SK-N-SH treated with all-trans-retinoic acid at 6 μM for 48 hours (cell line): Measurements from ENCODE around the gene HHATL.

ENCODE experiments used
- ATAC-seq: fragments of 200-7000 bp; cut with Tn5 transposase; 3 replicates; pipeline ENCODE4 v1.9.1; 2020; ENCODE audit warnings: mild to moderate bottlenecking, moderate library complexity
- ARNTL ChIP-seq: fragments of 450-650 bp; formaldehyde crosslinking; IDR thresholded peaks from 2 replicates; pipeline ENCODE4 v1.5.0; 2020; ENCODE audit warnings: low read depth, mild to moderate bottlenecking, moderate library complexity, borderline replicate concordance
- CREB5 ChIP-seq: fragments of 250-450 bp; sonication (Bioruptor Pico); IDR thresholded peaks from 2 replicates; pipeline ENCODE4 v1.5.1; 2020; ENCODE audit warnings: low read depth, mild to moderate bottlenecking, moderate library complexity
- CSDC2 ChIP-seq: fragments of 250-450 bp; sonication (Bioruptor Pico); IDR thresholded peaks from 2 replicates; pipeline ENCODE4 v1.5.0; 2020; ENCODE audit warnings: mild to moderate bottlenecking, moderate library complexity
- CSRNP3 ChIP-seq: fragments of 250-450 bp; sonication (Bioruptor Pico); IDR thresholded peaks from 2 replicates; pipeline ENCODE4 v1.5.1; 2021; ENCODE audit warnings: mild to moderate bottlenecking, moderate library complexity
- ESRRG ChIP-seq: fragments of 250-450 bp; sonication (Bioruptor Pico); IDR thresholded peaks from 2 replicates; pipeline ENCODE4 v1.6.1; 2021; ENCODE audit warnings: mild to moderate bottlenecking
- GLIS3 ChIP-seq: fragments of 250-450 bp; sonication (Bioruptor Pico); IDR thresholded peaks from 2 replicates; pipeline ENCODE4 v1.5.0; 2020; ENCODE audit warnings: mild to moderate bottlenecking, moderate library complexity
- OSR1 ChIP-seq: fragments of 250-450 bp; sonication (Bioruptor Pico); IDR thresholded peaks from 2 replicates; pipeline ENCODE4 v1.8.0; 2022; ENCODE audit warnings: moderate library complexity, mild to moderate bottlenecking, inconsistent platforms
- PATZ1 ChIP-seq: fragments of 250-450 bp; sonication (Bioruptor Pico); IDR thresholded peaks from 2 replicates; pipeline ENCODE4 v1.8.0; 2020; ENCODE audit warnings: mild to moderate bottlenecking, moderate library complexity, borderline replicate concordance
- POU6F1 ChIP-seq: fragments of 250-450 bp; sonication (Bioruptor Pico); IDR thresholded peaks from 2 replicates; pipeline ENCODE4 v1.8.0; 2021; ENCODE audit warnings: low read depth, mild to moderate bottlenecking, moderate library complexity, borderline replicate concordance
- PPARA ChIP-seq: fragments of 250-450 bp; sonication (Bioruptor Pico); IDR thresholded peaks from 2 replicates; pipeline ENCODE4 v1.5.0; 2020; ENCODE audit warnings: mild to moderate bottlenecking, borderline replicate concordance
- RARB ChIP-seq: fragments of 250-450 bp; sonication (Bioruptor Pico); IDR thresholded peaks from 2 replicates; pipeline ENCODE4 v1.8.0; 2021; ENCODE audit warnings: mild to moderate bottlenecking, moderate library complexity
- SNAI2 ChIP-seq: fragments of 250-450 bp; sonication (Bioruptor Pico); IDR thresholded peaks from 2 replicates; pipeline ENCODE4 v1.5.0; 2020; ENCODE audit warnings: mild to moderate bottlenecking, moderate library complexity
- TCF4 ChIP-seq: fragments of 250-450 bp; sonication (Bioruptor Pico); IDR thresholded peaks from 2 replicates; pipeline ENCODE4 v1.8.0; 2021; ENCODE audit warnings: mild to moderate bottlenecking, moderate library complexity, borderline replicate concordance
- TOX ChIP-seq: fragments of 250-450 bp; sonication (Bioruptor Pico); IDR thresholded peaks from 2 replicates; pipeline ENCODE4 v1.8.0; 2021; ENCODE audit warnings: mild to moderate bottlenecking, moderate library complexity, borderline replicate concordance
- ZC3H10 ChIP-seq: fragments of 250-450 bp; sonication (Bioruptor Pico); IDR thresholded peaks from 2 replicates; pipeline ENCODE4 v1.5.1; 2021; ENCODE audit warnings: mild to moderate bottlenecking, moderate library complexity
- ZFP3 ChIP-seq: fragments of 250-450 bp; sonication (Bioruptor Pico); IDR thresholded peaks from 2 replicates; pipeline ENCODE4 v1.5.0; 2020; ENCODE audit warnings: mild to moderate bottlenecking, moderate library complexity
- ZFP30 ChIP-seq: fragments of 450-650 bp; formaldehyde crosslinking; IDR thresholded peaks from 2 replicates; pipeline ENCODE4 v1.5.0; 2022; ENCODE audit warnings: mild to moderate bottlenecking, moderate library complexity
- ZNF565 ChIP-seq: fragments of 450-650 bp; formaldehyde crosslinking; conservative IDR thresholded peaks from 2 replicates; pipeline ENCODE4 v1.5.0; 2020; ENCODE audit warnings: low read depth, mild to moderate bottlenecking, moderate library complexity
- ZNF70 ChIP-seq: fragments of 450-650 bp; formaldehyde crosslinking; IDR thresholded peaks from 2 replicates; pipeline ENCODE4 v1.5.0; 2020; ENCODE audit warnings: mild to moderate bottlenecking, moderate library complexity
- ZNF8 ChIP-seq: fragments of 450-650 bp; formaldehyde crosslinking; IDR thresholded peaks from 2 replicates; pipeline ENCODE4 v1.5.0; 2020; ENCODE audit warnings: mild to moderate bottlenecking, moderate library complexity

The HHATL gene

GRCh38 chr3:42701371-42702065, 1.1 kb downstream of the HHATL start:
- TF ChIP-seq GLIS3 (CRISPR knock-in tag) (no peak), TOX (no peak), PPARA (CRISPR knock-in tag) (no peak), ZFP3 (CRISPR knock-in tag) (no peak), POU6F1 (CRISPR knock-in tag) (no peak), CREB5 (no peak), OSR1 (no peak), ZNF565 (no peak), RARB (CRISPR knock-in tag) (no peak), SNAI2 (CRISPR knock-in tag) (no peak), ESRRG (CRISPR knock-in tag) (no peak), PATZ1 (no peak), ZNF8 (CRISPR knock-in tag) (no peak), ZC3H10 (CRISPR knock-in tag) (no peak), ARNTL (CRISPR knock-in tag) (no peak)
- TF ChIP-seq, all 23 proteins: peak for 0
- ATAC-seq: peak; percentile 75

- ATAC-seq: no peak
- TF ChIP-seq ESRRG (CRISPR knock-in tag): no peak
- TF ChIP-seq CREB5: no peak
- TF ChIP-seq ZFP30 (CRISPR knock-in tag): no peak
- no peak for TF ChIP-seq PPARA (CRISPR knock-in tag)
- TF ChIP-seq ZNF565: no peak
- no peak for TF ChIP-seq ZNF70 (CRISPR knock-in tag)
- no peak for TF ChIP-seq TCF4
- no peak for TF ChIP-seq ZC3H10 (CRISPR knock-in tag)
- TF ChIP-seq CSDC2 (CRISPR knock-in tag): no peak
- no peak for TF ChIP-seq RARB (CRISPR knock-in tag)
- no peak for TF ChIP-seq SNAI2 (CRISPR knock-in tag)
- no peak for TF ChIP-seq CSRNP3 (CRISPR knock-in tag)
- TF ChIP-seq ARNTL (CRISPR knock-in tag): no peak
- TF ChIP-seq POU6F1 (CRISPR knock-in tag): no peak
Observed at GRCh38 chr3:42700366-42701288, 2.0 kb downstream of the HHATL start.
